ENCODE measurements around the gene GJD4.

GJD4 gene

DNA sequence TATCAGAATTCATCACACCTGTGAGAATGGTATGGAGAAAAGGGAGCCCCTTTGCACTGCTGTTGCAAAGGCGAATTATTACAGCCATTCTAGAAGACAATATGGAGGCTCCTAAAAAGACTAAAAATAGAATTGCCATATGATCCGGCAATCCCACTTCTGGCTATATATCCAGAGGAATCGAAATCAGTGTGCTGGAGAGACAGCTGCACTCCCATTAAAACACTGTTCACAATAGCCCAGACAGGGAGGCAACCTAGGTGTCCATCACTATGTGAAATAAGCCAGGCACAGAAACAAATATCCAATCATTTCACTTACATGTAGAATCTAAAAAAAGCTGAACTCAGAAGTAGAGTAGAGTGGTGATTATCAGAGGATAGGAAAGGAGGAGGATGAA lies 26.0 kb upstream of the GJD4 start:
- Histone ChIP-seq H3K36me3 (ENCODE audit: control insufficient read depth, insufficient read depth, low read length) (no peaks in the 10 kb centered on the region), H3K4me3 (replicated peaks; ENCODE audit: low read depth, low read length) (no peak overlapping the region), H3K27me3 (replicated peaks; ENCODE audit: control insufficient read depth, insufficient read depth, low read length) (no peaks in the 10 kb centered on the region; the same call in 1 of the 2 replicates)
- TF ChIP-seq, protein P1, sequence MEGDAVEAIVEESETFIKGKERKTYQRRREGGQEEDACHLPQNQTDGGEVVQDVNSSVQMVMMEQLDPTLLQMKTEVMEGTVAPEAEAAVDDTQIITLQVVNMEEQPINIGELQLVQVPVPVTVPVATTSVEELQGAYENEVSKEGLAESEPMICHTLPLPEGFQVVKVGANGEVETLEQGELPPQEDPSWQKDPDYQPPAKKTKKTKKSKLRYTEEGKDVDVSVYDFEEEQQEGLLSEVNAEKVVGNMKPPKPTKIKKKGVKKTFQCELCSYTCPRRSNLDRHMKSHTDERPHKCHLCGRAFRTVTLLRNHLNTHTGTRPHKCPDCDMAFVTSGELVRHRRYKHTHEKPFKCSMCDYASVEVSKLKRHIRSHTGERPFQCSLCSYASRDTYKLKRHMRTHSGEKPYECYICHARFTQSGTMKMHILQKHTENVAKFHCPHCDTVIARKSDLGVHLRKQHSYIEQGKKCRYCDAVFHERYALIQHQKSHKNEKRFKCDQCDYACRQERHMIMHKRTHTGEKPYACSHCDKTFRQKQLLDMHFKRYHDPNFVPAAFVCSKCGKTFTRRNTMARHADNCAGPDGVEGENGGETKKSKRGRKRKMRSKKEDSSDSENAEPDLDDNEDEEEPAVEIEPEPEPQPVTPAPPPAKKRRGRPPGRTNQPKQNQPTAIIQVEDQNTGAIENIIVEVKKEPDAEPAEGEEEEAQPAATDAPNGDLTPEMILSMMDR (IDR thresholded peaks at IDR 0.05; ENCODE audit: insufficient read depth, low read length, poor library complexity, severe bottlenecking), result no peak
- no peak for DNase-seq (ENCODE audit: extremely low read depth, insufficient read length)

DNA sequence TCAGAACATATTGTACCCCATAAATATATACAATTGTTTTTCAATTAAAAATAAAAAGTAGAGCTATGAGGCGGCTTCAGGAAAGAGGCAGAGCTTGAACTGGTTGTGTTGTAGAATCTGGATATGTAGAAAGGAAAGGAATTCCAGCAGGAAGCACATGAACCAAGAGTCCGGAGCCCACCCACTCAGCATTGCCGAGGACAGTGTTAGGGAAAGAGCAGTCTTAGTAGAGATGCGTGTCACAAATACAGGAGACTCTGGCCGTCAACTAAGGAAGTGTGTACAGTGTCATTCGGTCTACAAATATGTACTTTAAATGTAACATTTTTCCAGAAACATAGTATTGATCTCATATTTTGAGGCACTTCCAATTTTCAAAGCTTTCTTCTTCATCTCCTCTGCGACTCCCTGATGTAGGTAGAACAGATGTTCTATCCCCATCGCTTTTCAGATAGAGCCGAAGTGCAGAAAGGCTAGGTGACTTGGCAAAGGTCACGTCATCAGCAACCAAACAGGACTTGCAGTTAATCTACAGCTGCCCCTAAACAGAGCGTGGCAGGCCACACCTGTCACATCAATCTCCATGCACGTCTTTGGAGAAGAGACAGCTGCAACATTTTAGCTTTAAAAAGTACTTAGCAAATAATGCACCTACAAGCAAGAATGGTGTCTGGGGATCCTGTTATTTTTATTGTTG lies 25.3 kb upstream of the GJD4 start:
- no peaks in the 10 kb centered on the region for H3K36me3 ChIP-seq (ENCODE audit: control insufficient read depth, insufficient read depth, low read length)
- no peak overlapping the region for H3K4me3 ChIP-seq (replicated peaks; ENCODE audit: low read depth, low read length)
- TF ChIP-seq, protein P1 (IDR thresholded peaks at IDR 0.05; ENCODE audit: insufficient read depth, low read length, poor library complexity, severe bottlenecking), result no peak
- H3K27me3 ChIP-seq (replicated peaks; ENCODE audit: control insufficient read depth, insufficient read depth, low read length), result no peaks in the 10 kb centered on the region; the same call in 1 of the 2 replicates
- DNase-seq (ENCODE audit: extremely low read depth, insufficient read length), result no peak

DNA sequence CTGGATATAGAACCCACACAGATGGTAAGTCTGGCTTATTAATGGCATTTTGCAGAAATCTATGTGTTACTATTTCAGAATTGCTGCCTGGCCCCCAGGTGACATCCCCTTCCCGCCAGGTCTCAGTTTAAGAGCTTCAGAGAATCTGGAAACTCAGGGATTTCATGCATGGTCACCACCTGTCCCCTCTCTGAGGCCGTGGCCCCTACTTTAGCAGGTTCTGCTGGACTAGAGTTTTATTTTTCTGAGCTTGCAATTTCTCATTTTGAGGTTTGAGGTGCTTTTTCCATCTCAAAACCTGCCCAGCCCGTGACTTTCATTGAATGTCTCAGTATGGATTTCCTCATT lies 24.7 kb upstream of the GJD4 start:
- DNase-seq (ENCODE audit: extremely low read depth, insufficient read length), result no peak
- Histone ChIP-seq H3K27me3 (replicated peaks; ENCODE audit: control insufficient read depth, insufficient read depth, low read length) (no peaks in the 10 kb centered on the region; the same call in 1 of the 2 replicates), H3K36me3 (ENCODE audit: control insufficient read depth, insufficient read depth, low read length) (no peaks in the 10 kb centered on the region), H3K4me3 (replicated peaks; ENCODE audit: low read depth, low read length) (no peak overlapping the region)
- TF ChIP-seq, protein P1 (IDR thresholded peaks at IDR 0.05; ENCODE audit: insufficient read depth, low read length, poor library complexity, severe bottlenecking), result no peak

DNA sequence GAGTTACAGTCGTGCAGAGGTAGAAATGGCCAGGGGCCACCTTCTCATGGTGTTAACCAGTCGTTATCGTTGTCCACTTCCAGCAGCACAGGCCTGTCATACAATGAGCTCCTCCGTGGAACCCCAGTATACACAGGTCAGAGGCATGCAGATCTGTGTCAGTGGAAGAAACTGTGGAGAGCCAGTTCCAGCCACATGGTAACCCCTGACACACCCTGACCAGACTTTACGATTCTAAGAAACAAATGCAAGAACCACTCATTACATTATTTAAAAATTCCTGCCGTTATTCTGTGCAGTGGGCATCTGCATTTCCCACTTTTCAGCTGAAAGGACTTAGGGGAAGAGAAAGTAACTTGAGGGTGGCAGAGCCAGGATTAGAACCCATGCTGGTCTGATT lies 23.5 kb upstream of the GJD4 start:
- no peak for DNase-seq (ENCODE audit: extremely low read depth, insufficient read length)
- Histone ChIP-seq H3K27me3 (replicated peaks; ENCODE audit: control insufficient read depth, insufficient read depth, low read length) (peaks cover 2% of the 10 kb centered on the region; the same call in 1 of the 2 replicates), H3K4me3 (replicated peaks; ENCODE audit: low read depth, low read length) (no peak overlapping the region), H3K36me3 (ENCODE audit: control insufficient read depth, insufficient read depth, low read length) (no peaks in the 10 kb centered on the region)
- TF ChIP-seq, protein P1 (IDR thresholded peaks at IDR 0.05; ENCODE audit: insufficient read depth, low read length, poor library complexity, severe bottlenecking), result no peak

DNA sequence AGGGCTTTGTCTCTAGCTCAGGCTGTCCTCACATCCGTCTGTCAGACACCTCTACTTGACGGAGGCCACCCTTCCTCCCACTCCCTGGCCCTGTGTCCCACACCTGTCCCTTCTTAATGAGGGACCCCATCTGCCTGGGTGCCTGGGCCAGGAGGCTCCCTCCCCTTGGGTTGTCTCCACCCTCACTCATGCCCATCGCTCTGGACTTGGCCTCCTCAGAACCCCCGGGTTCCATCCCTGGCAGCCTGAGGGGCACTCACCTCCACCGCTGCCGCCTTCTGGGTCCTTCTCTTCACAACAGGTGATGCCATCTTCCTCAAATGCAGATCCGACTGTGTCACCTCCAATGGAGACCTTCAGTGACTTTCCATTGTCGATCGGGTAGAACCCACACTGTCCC lies 20.2 kb upstream of the GJD4 start:
- Histone ChIP-seq H3K4me3 (replicated peaks; ENCODE audit: low read depth, low read length) (no peak overlapping the region), H3K27me3 (replicated peaks; ENCODE audit: control insufficient read depth, insufficient read depth, low read length) (peaks cover 2% of the 10 kb centered on the region; the same call in 1 of the 2 replicates), H3K36me3 (ENCODE audit: control insufficient read depth, insufficient read depth, low read length) (no peaks in the 10 kb centered on the region)
- TF ChIP-seq, protein P1 (IDR thresholded peaks at IDR 0.05; ENCODE audit: insufficient read depth, low read length, poor library complexity, severe bottlenecking), result no peak
- no peak for DNase-seq (ENCODE audit: extremely low read depth, insufficient read length)

DNA sequence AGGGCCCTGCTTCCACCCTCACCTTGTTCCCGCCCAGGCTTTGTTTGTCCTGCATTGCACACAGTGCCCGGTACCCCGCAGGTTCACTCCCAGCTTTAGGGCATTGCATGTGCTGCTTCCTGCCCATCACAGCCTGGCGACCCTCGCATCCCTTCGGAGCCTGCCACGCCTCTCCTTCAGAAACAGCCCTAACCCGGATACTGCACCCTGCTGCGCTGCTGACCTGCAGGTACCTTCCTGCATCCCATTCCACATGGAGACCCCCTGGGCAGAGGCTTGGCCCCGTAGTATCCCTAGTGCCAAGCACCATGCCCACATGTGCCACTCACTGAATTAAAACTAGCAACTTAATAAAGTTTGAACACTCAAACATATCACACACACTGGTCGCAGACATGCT lies 19.8 kb upstream of the GJD4 start:
- Histone ChIP-seq H3K36me3 (ENCODE audit: control insufficient read depth, insufficient read depth, low read length) (no peaks in the 10 kb centered on the region), H3K4me3 (replicated peaks; ENCODE audit: low read depth, low read length) (no peak overlapping the region), H3K27me3 (replicated peaks; ENCODE audit: control insufficient read depth, insufficient read depth, low read length) (peaks cover 2% of the 10 kb centered on the region; the same call in 1 of the 2 replicates)
- DNase-seq (ENCODE audit: extremely low read depth, insufficient read length), result no peak
- TF ChIP-seq, protein P1 (IDR thresholded peaks at IDR 0.05; ENCODE audit: insufficient read depth, low read length, poor library complexity, severe bottlenecking), result no peak
